ENCODE data around the gene EHBP1. TPM values are rescaled to one million over a fixed set of nuclear protein-coding genes. Genes with fewer than 3 reads are reported as not detected.

EHBP1 gene
- total RNA-seq, 6 donors from 2014 or later, result 36.2 to 78.5 (median 43.2) TPM

DNA sequence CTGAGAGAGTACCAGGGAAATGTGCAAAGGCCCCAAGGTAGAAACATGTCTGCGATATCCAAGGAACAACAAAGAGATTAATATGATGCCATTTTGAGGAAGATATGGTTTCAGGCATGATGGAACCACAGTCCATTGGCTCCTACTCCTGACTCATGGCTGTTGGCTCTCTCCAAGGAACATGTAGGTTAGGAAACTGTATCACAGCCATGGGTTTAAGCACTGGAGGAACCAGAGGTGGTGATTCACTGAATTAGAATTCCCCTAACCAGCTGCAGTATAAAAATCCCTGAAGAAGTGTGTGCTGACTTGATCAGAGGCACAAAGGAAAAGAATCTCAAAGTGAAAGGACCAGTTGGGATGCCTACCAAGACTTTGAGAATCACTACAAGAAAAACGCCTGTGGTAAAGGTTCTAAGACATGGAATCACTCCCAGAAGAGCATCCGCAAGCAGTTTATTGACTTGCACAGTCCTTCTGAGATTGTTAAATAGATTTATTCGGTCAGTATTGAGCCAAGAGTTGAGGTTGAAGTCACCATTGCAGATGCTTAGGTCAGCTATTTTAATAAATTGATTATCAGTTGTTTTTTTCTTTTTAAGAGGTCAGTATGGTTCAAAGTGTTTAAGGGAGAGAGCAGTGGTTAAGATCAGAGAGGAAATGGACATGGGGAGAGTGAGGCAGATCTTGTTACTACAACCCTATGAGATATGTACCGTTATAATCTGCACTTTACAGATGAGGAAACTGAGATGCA, 234.4 kb downstream of the EHBP1 start:
- Histone ChIP-seq H3K4me1 (no peaks in the 10 kb centered on the region), H3K36me3 (peaks cover 0 to 2% (median 0%) of the 10 kb centered on the region in 4 donors), H3K4me3 (no peak overlapping the region), H3K27me3 (no peaks in the 10 kb centered on the region), H3K27ac (no peak overlapping the region), H3K9me3 (no peaks in the 10 kb centered on the region)
- ATAC-seq (ENCODE audit: low FRiP score in 2 of 2) (no peak), DNase-seq (no peak)
- 90 to 94% methylated on average over 5 of the region's 5 CpGs for WGBS, 2 donors
- TF ChIP-seq EP300 (IDR thresholded peaks at IDR 0.05) (no peak), POLR2A (IDR thresholded peaks at IDR 0.05) (no peak), POLR2AphosphoS5 (IDR thresholded peaks at IDR 0.05) (no peak)
- TF ChIP-seq, protein P1, sequence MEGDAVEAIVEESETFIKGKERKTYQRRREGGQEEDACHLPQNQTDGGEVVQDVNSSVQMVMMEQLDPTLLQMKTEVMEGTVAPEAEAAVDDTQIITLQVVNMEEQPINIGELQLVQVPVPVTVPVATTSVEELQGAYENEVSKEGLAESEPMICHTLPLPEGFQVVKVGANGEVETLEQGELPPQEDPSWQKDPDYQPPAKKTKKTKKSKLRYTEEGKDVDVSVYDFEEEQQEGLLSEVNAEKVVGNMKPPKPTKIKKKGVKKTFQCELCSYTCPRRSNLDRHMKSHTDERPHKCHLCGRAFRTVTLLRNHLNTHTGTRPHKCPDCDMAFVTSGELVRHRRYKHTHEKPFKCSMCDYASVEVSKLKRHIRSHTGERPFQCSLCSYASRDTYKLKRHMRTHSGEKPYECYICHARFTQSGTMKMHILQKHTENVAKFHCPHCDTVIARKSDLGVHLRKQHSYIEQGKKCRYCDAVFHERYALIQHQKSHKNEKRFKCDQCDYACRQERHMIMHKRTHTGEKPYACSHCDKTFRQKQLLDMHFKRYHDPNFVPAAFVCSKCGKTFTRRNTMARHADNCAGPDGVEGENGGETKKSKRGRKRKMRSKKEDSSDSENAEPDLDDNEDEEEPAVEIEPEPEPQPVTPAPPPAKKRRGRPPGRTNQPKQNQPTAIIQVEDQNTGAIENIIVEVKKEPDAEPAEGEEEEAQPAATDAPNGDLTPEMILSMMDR (IDR thresholded peaks at IDR 0.05), result no peak

DNA sequence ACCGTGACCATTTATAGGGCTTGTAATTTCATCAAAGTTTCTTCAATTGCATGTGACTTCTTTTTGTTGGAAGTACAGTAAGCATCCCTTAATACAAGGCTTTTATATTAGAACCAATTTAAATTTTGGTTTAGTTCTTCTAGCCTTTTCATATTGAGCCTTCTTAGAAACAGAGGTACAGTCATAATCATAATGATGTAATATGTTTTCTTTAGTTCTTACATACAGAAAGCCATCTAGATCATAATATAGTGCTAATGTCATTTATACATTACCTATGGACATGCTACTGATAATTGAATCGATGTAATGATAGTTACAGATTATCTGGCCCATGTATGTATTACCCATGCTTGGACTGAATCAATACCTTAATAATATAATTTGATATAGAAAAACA, 235.2 kb downstream of the EHBP1 start:
- Histone ChIP-seq H3K27ac (no peak overlapping the region), H3K4me1 (no peaks in the 10 kb centered on the region), H3K4me3 (no peak overlapping the region), H3K36me3 (peaks cover 0 to 5% (median 0%) of the 10 kb centered on the region in 4 donors), H3K27me3 (no peaks in the 10 kb centered on the region), H3K9me3 (no peaks in the 10 kb centered on the region)
- no peak for ATAC-seq (ENCODE audit: low FRiP score in 2 of 2)
- TF ChIP-seq POLR2A (IDR thresholded peaks at IDR 0.05), result no peak
- TF ChIP-seq, protein P1 (IDR thresholded peaks at IDR 0.05), result no peak
- TF ChIP-seq EP300 (IDR thresholded peaks at IDR 0.05), result no peak
- no peak for TF ChIP-seq POLR2AphosphoS5 (IDR thresholded peaks at IDR 0.05)
- 87 to 95% methylated on average over 2 of the region's 2 CpGs for WGBS, 2 donors
- no peak for DNase-seq

DNA sequence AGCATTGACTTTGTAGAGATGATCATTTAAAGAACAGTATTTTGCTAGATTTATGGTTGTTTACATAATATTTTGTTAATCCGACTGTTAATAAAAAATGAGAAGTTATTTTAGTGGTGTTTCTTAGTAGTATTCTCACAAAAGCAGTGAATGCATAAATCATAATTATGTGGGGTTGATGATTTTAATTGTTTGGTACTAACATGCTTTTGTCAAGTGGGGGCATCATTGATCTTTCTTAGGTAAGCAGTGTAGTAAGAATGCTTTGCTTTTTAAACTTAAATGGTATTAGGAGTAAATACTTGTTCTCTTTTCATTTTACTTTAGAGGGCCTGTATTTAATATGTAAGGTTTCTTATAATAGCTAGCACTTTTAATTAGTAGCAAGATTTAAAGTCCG, 235.9 kb downstream of the EHBP1 start:
- DNase-seq, result no peak
- H3K4me1 ChIP-seq, result no peaks in the 10 kb centered on the region
- H3K36me3 ChIP-seq, result peaks cover 0 to 5% (median 0%) of the 10 kb centered on the region in 4 donors
- no peak overlapping the region for H3K4me3 ChIP-seq
- no peak overlapping the region for H3K27ac ChIP-seq
- no peaks in the 10 kb centered on the region for H3K27me3 ChIP-seq
- WGBS, 2 donors, result 84 to 86% methylated on average over 2 of the region's 2 CpGs
- TF ChIP-seq, protein P1 (IDR thresholded peaks at IDR 0.05), result no peak
- TF ChIP-seq POLR2A (IDR thresholded peaks at IDR 0.05) (no peak), POLR2AphosphoS5 (IDR thresholded peaks at IDR 0.05) (no peak), EP300 (IDR thresholded peaks at IDR 0.05) (no peak)
- ATAC-seq (ENCODE audit: low FRiP score in 2 of 2), result no peak
- no peaks in the 10 kb centered on the region for H3K9me3 ChIP-seq

DNA sequence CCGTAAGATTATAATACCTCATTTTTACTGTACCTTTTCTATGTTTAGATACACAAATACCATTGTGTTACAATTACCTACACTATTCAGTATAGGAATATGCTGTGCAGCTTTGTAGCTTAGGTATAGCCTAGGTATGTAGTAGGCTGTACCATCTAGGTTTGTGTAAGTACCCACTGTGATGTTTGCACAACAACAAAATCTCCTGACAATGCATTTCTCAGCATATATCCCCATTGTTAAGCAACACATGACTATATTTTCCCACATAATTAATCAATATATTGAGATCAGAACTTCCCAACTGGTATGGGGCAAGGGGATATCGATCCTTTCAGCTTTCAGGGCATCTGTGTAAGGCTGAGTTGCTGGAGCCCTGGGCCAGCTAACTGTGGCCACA, 238.8 kb downstream of the EHBP1 start:
- DNase-seq (no peak), ATAC-seq (ENCODE audit: low FRiP score in 2 of 2) (no peak)
- Histone ChIP-seq H3K36me3 (peaks cover 0 to 5% (median 0%) of the 10 kb centered on the region in 4 donors), H3K4me3 (no peak overlapping the region), H3K4me1 (no peaks in the 10 kb centered on the region), H3K9me3 (no peaks in the 10 kb centered on the region), H3K27ac (no peak overlapping the region), H3K27me3 (no peaks in the 10 kb centered on the region)
- 98 to 99% methylated on average over 2 of the region's 2 CpGs for WGBS, 2 donors
- TF ChIP-seq EP300 (IDR thresholded peaks at IDR 0.05) (no peak), POLR2AphosphoS5 (IDR thresholded peaks at IDR 0.05) (no peak), POLR2A (IDR thresholded peaks at IDR 0.05) (no peak)
- TF ChIP-seq, protein P1 (IDR thresholded peaks at IDR 0.05), result no peak

DNA sequence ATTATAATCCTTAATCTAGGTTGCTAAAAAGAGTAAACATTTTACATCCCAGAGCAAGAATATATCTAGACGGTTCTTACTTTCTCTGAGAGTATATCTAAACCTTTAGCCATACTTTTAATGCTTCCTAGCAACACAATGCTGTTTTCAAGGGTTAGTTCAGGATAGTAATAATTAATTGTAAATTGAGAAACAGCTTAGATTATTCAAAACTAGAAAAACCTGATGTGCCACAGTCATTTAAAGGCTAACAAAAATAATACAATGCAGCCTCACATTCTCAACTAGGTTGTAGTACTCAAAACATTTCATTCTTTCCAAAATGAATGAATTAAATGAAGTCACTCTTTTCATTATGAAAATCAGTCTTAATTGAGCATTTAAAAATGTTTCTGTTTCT, 241.9 kb downstream of the EHBP1 start:
- no peak overlapping the region for H3K27ac ChIP-seq
- ATAC-seq (ENCODE audit: low FRiP score in 2 of 2) (no peak), DNase-seq (no peak)
- no peaks in the 10 kb centered on the region for H3K4me1 ChIP-seq
- H3K27me3 ChIP-seq, result no peaks in the 10 kb centered on the region
- no peak overlapping the region for H3K4me3 ChIP-seq
- 82 to 83% methylated on average over 1 of the region's 1 CpG for WGBS, 2 donors
- no peaks in the 10 kb centered on the region for H3K9me3 ChIP-seq
- no peak for TF ChIP-seq EP300 (IDR thresholded peaks at IDR 0.05)
- no peak for TF ChIP-seq POLR2AphosphoS5 (IDR thresholded peaks at IDR 0.05)
- TF ChIP-seq, protein P1 (IDR thresholded peaks at IDR 0.05), result no peak
- TF ChIP-seq POLR2A (IDR thresholded peaks at IDR 0.05), result no peak
- peaks cover 0 to 5% (median 0%) of the 10 kb centered on the region in 4 donors for H3K36me3 ChIP-seq

Data from upper lobe of left lung (tissue), 6 donors.